KG1 (cell line): ENCODE data around the gene METTL25B.

ENCODE experiments used
- DNase-seq: peaks from one replicate; lab custom pipeline; 2025; lab: John Stamatoyannopoulos, UW

METTL25B gene

GRCh38 chr1:156768610-156769295 lies 40.5 kb downstream of the METTL25B start:
- no peak for DNase-seq

- DNase-seq: no peak
These were observed 44.0 kb downstream of the METTL25B start for GRCh38 chr1:156772222-156772621.

GRCh38 chr1:156772728-156773497 lies 44.6 kb downstream of the METTL25B start:
- DNase-seq: no peak

- DNase-seq: no peak
These were observed 45.3 kb downstream of the METTL25B start for GRCh38 chr1:156773607-156774006.

- no peak for DNase-seq
These were observed 47.5 kb downstream of the METTL25B start for GRCh38 chr1:156775799-156776198.

- DNase-seq: no peak
These were observed 48.7 kb downstream of the METTL25B start for GRCh38 chr1:156776942-156777341.

DNA sequence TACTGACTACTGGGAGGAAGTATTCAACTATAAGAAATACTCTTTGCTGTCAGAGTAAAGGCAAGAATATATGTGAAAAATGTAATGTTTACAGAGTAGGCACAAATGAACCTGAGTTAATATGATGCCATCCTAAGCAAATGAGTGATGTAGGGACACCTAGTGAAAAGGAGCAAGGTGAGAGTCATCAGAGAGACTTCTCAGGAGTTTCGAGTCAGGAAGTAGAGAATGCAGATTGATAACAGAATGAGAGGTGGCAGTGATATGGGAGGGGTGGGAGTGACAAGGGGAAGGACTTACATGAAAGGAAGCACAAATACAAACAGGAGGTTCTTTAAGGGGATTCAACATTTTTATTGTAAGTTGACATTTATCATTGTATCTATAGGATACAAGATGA lies 49.3 kb downstream of the METTL25B start:
- DNase-seq: no peak

DNA sequence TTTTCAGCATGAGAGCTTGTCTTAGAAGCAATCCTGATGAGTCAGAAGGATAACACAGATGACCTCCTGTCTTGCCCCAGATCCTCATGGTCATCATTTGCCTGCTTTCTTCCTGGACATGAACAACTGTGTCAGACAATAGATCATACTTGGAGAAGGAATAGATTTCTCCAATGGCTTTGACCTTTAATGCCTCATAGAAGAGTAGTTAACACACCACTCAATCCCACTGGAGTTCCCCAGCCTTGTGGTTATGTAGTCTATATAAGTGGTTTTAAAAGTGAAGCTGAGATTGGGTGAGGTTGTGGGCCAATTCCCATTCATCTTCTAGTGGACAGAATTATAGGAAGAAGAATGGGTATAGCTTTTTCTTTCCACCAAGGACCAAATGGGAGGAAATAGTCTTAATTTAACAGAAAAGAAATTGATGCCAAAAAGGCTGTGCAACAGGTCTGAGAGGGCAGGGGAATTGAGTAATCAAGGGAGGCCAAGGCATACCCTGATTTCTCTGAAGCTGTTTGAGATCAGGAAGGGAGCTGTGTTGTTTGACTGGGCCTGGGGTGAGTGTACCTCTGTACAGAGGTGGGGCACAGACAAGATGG lies 53.4 kb downstream of the METTL25B start:
- no peak for DNase-seq

GRCh38 chr1:156785458-156785857 lies 57.2 kb downstream of the METTL25B start:
- no peak for DNase-seq
